Measurements from ENCODE around the gene ASCC2. TPM values are rescaled to one million over a fixed set of nuclear protein-coding genes. Genes with fewer than 3 reads are reported as not detected.

ASCC2 gene
- total RNA-seq, 1 experiment from 2014 or later = 54.9 TPM

DNA sequence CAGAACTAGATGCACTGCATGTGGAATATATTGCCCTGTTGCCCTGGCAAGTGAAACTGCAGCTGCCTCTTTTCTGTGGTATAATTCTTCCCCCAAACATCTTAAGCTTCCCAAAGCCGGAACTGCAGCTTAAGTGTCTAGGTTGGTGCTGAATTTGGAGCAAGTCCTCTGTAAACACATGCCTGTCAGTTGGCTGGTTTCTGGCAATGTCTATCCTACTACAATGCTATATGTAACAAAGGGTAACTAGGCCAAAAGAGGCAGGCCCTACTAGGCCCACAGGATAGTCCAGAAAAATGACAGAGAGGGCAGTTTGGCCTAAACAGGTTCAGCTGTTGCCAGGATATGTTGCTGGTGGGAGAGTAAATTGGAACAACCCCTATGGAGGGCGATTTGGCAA lies 27.9 kb downstream of the ASCC2 start:
- POLR2A ChIA-PET (ENCODE audit: low non-redundant PET) = interaction anchor here (0.6 kb wide), 1 partner anchor 17 kb away, joined by 3 read pairs; no protein-coding TSS in a partner anchor
- DNase-seq (ENCODE audit: low spot score) = no peak
- H3K36me3 ChIP-seq (ENCODE audit: insufficient read depth, low read length, poor library complexity, severe bottlenecking) = peaks cover 47% of the 10 kb centered on the region

DNA sequence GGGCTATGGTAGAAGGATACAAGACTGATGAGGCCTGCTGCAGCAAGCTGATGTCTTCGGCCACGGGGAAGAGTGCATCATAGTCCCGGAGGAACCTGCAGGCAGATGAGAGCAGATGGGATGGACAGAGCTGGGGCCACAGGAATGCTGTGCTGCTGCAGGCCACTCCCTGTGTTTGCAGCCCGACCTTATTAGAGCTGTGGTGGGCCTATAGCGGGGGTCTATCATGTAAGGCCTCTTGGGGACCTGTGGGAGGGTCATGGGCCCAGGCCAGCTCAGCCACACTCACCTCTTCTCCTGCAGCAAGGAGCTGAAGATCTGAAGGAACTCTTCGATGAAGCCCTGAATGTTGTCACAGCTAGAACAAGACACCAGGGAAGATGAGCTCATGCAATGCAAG lies 31.9 kb downstream of the ASCC2 start:
- H3K4me1 ChIP-seq (ENCODE audit: insufficient read depth, low read length, poor library complexity, severe bottlenecking) = no peaks in the 10 kb centered on the region
- POLR2A ChIA-PET (ENCODE audit: low non-redundant PET) = no interaction called here
- H3K36me3 ChIP-seq (ENCODE audit: insufficient read depth, low read length, poor library complexity, severe bottlenecking) = peaks cover 43% of the 10 kb centered on the region
- H3K27ac ChIP-seq (ENCODE audit: low read depth, low read length, poor library complexity, severe bottlenecking) = no peak overlapping the region
- intact Hi-C loops (cut with micrococcal nuclease; ENCODE audit: unreplicated experiment) = no loop called here
- no peaks in the 10 kb centered on the region for H3K27me3 ChIP-seq (replicated peaks; ENCODE audit: insufficient read depth, low read depth, low read length, poor library complexity)
- BruUV-seq (replicated peaks) = no TSS peak
- DNase-seq (ENCODE audit: low spot score) = no peak
- no peak for TF ChIP-seq EZH2 (IDR thresholded peaks at IDR 0.05; ENCODE audit: borderline replicate concordance, low read depth, low read length, poor library complexity, severe bottlenecking)
- TF ChIP-seq, protein P1, sequence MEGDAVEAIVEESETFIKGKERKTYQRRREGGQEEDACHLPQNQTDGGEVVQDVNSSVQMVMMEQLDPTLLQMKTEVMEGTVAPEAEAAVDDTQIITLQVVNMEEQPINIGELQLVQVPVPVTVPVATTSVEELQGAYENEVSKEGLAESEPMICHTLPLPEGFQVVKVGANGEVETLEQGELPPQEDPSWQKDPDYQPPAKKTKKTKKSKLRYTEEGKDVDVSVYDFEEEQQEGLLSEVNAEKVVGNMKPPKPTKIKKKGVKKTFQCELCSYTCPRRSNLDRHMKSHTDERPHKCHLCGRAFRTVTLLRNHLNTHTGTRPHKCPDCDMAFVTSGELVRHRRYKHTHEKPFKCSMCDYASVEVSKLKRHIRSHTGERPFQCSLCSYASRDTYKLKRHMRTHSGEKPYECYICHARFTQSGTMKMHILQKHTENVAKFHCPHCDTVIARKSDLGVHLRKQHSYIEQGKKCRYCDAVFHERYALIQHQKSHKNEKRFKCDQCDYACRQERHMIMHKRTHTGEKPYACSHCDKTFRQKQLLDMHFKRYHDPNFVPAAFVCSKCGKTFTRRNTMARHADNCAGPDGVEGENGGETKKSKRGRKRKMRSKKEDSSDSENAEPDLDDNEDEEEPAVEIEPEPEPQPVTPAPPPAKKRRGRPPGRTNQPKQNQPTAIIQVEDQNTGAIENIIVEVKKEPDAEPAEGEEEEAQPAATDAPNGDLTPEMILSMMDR (conservative IDR thresholded peaks at IDR 0.05; ENCODE audit: low read depth, low read length) = no peak
- CTCF ChIA-PET = no interaction called here
- no peak overlapping the region for H3K4me3 ChIP-seq (ENCODE audit: low read depth, low read length, poor library complexity, severe bottlenecking)
- H3K9me3 ChIP-seq (ENCODE audit: low read depth, low read length, poor library complexity, severe bottlenecking) = no peaks in the 10 kb centered on the region

More for the DNA sequence above, 27.9 kb downstream of the ASCC2 start:
- H3K4me3 ChIP-seq (ENCODE audit: low read depth, low read length, poor library complexity, severe bottlenecking) = no peak overlapping the region
- no peak overlapping the region for H3K27ac ChIP-seq (ENCODE audit: low read depth, low read length, poor library complexity, severe bottlenecking)
- no TSS peak for BruUV-seq (replicated peaks)
- CTCF ChIA-PET = no interaction called here
- intact Hi-C loops (cut with micrococcal nuclease; ENCODE audit: unreplicated experiment) = no loop called here
- TF ChIP-seq, protein P1 (conservative IDR thresholded peaks at IDR 0.05; ENCODE audit: low read depth, low read length) = no peak
- TF ChIP-seq EZH2 (IDR thresholded peaks at IDR 0.05; ENCODE audit: borderline replicate concordance, low read depth, low read length, poor library complexity, severe bottlenecking) = no peak
- H3K27me3 ChIP-seq (replicated peaks; ENCODE audit: insufficient read depth, low read depth, low read length, poor library complexity) = no peaks in the 10 kb centered on the region
- H3K4me1 ChIP-seq (ENCODE audit: insufficient read depth, low read length, poor library complexity, severe bottlenecking) = no peaks in the 10 kb centered on the region
- no peaks in the 10 kb centered on the region for H3K9me3 ChIP-seq (ENCODE audit: low read depth, low read length, poor library complexity, severe bottlenecking)

DNA sequence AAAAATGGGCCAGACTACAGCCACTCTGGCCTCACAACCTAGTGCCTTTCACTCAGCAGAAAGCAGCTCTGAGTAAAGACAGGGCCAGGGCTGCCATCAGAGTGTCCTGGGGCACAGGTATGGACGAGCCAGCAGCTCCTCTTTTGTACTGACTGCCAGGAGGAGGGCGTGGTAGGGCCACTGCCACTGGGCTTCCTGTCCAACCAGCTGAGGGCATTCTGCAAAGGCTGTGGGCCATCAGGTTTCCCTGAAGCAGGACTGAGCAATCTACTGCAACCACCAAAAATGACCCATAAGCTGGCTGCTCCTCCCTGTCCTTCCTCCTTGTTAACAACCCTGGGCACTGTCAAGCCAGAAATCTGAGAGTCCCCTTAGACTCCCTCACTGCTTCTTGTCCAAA lies 33.1 kb downstream of the ASCC2 start:
- ChIA-PET CTCF (no interaction called here), POLR2A (ENCODE audit: low non-redundant PET) (interaction anchor here (0.6 kb wide), 1 partner anchor 81 kb away, joined by 3 read pairs; no protein-coding TSS in a partner anchor)
- intact Hi-C loops (cut with micrococcal nuclease; ENCODE audit: unreplicated experiment) = no loop called here

More for the DNA sequence above, 33.1 kb downstream of the ASCC2 start:
- no peaks in the 10 kb centered on the region for H3K4me1 ChIP-seq (ENCODE audit: insufficient read depth, low read length, poor library complexity, severe bottlenecking)
- H3K9me3 ChIP-seq (ENCODE audit: low read depth, low read length, poor library complexity, severe bottlenecking) = no peaks in the 10 kb centered on the region
- DNase-seq (ENCODE audit: low spot score) = no peak
- no peaks in the 10 kb centered on the region for H3K27me3 ChIP-seq (replicated peaks; ENCODE audit: insufficient read depth, low read depth, low read length, poor library complexity)
- H3K36me3 ChIP-seq (ENCODE audit: insufficient read depth, low read length, poor library complexity, severe bottlenecking) = peaks cover 50% of the 10 kb centered on the region
- no peak overlapping the region for H3K27ac ChIP-seq (ENCODE audit: low read depth, low read length, poor library complexity, severe bottlenecking)
- no peak for TF ChIP-seq EZH2 (IDR thresholded peaks at IDR 0.05; ENCODE audit: borderline replicate concordance, low read depth, low read length, poor library complexity, severe bottlenecking)
- TF ChIP-seq, protein P1 (conservative IDR thresholded peaks at IDR 0.05; ENCODE audit: low read depth, low read length) = no peak
- H3K4me3 ChIP-seq (ENCODE audit: low read depth, low read length, poor library complexity, severe bottlenecking) = no peak overlapping the region
- BruUV-seq (replicated peaks) = no TSS peak
